Daoy (cell line): ENCODE data around the gene WDR18. TPM values are rescaled to one million over a fixed set of nuclear protein-coding genes. Genes with fewer than 3 reads are reported as not detected.

Experiments
- DNase-seq: peaks from one replicate; pipeline ENCODE4 v3.0.0-alpha.2; 2015; ENCODE audit warnings: low read depth
- total RNA-seq: library from RNA; depleted of rRNA; stranded (reverse); fragments of >200 nt; shearing (Covaris generic); gene quantifications from 2 replicates; pipeline ENCODE4 v1.2.3, GENCODE V29; 2014

The WDR18 gene
- total RNA-seq, 1 experiment from 2014 or later, result 73.1 TPM

GRCh38 chr19:1007399-1008251, 23.5 kb downstream of the WDR18 start:
- no peak for DNase-seq

- no peak for DNase-seq
These were observed 24.3 kb downstream of the WDR18 start for GRCh38 chr19:1008268-1009040.

GRCh38 chr19:1009041-1009980, 25.2 kb downstream of the WDR18 start:
- DNase-seq, result no peak

GRCh38 chr19:1009981-1010538, 25.9 kb downstream of the WDR18 start:
- no peak for DNase-seq

GRCh38 chr19:1010586-1011510, 26.7 kb downstream of the WDR18 start:
- no peak for DNase-seq

GRCh38 chr19:1011831-1012333, 27.7 kb downstream of the WDR18 start:
- DNase-seq, result no peak

GRCh38 chr19:1012334-1012733, 28.2 kb downstream of the WDR18 start:
- no peak for DNase-seq

- DNase-seq, result no peak
These were observed 29.1 kb downstream of the WDR18 start for GRCh38 chr19:1013218-1013617.

- DNase-seq, result no peak
These were observed 30.3 kb downstream of the WDR18 start for GRCh38 chr19:1014161-1015060.

- no peak for DNase-seq
These were observed 31.1 kb downstream of the WDR18 start for GRCh38 chr19:1015061-1015781.

GRCh38 chr19:1015782-1016646, 31.9 kb downstream of the WDR18 start:
- DNase-seq, result no peak

- no peak for DNase-seq
These were observed 32.5 kb downstream of the WDR18 start for GRCh38 chr19:1016647-1017114.

- DNase-seq, result no peak
These were observed 33.2 kb downstream of the WDR18 start for GRCh38 chr19:1017115-1017905.

GRCh38 chr19:1017906-1018305, 33.8 kb downstream of the WDR18 start:
- no peak for DNase-seq

GRCh38 chr19:1018393-1018792, 34.2 kb downstream of the WDR18 start:
- no peak for DNase-seq

- no peak for DNase-seq
These were observed 34.9 kb downstream of the WDR18 start for GRCh38 chr19:1018932-1019615.
